Stimulated activated naive CD8-positive, alpha-beta T cell treated with anti-CD3 and anti-CD28 coated beads, Interleukin-15, Interleukin-2, amounts not matched to agents 100 ng/mL and 50 ng/mL, for 24 hours (primary cell): ENCODE data around the gene PHAF1.
A peak's percentile ranks its signal among the peaks of the same experiment; 100 is the strongest.

Experiments used
- H3K27ac Mint-ChIP-seq: one replicate; pipeline ENCODE4 v1.8.0; 2021; ENCODE audit warnings: mild to moderate bottlenecking, mixed read lengths
- H3K27me3 Mint-ChIP-seq: one replicate; pipeline ENCODE4 v1.8.0; 2021; ENCODE audit warnings: mixed read lengths
- H3K36me3 Mint-ChIP-seq: one replicate; pipeline ENCODE4 v1.8.0; 2021; ENCODE audit warnings: low read depth, mixed read lengths
- H3K4me1 Mint-ChIP-seq: one replicate; pipeline ENCODE4 v1.8.0; 2021; ENCODE audit warnings: low read depth, mixed read lengths
- H3K4me3 Mint-ChIP-seq: one replicate; pipeline ENCODE4 v1.8.0; 2021; ENCODE audit warnings: mild to moderate bottlenecking, mixed read lengths
- H3K9me3 Mint-ChIP-seq: one replicate; pipeline ENCODE4 v1.8.0; 2021; ENCODE audit warnings: mixed read lengths

Gene PHAF1

GRCh38 chr16:67109407-67110135 lies at the start of gene PHAF1:
Gene PHAF1 (plus strand): TSS chr16:67109941. CDS start chr16:67110176, 235 bp downstream.
- peak within 1 kb of the TSS; percentile 86 for H3K27ac Mint-ChIP-seq
- no peaks in the 10 kb centered on the region for H3K9me3 Mint-ChIP-seq
- H3K4me1 Mint-ChIP-seq = peaks cover 37% of the 10 kb centered on the region
- H3K36me3 Mint-ChIP-seq = no peaks in the 10 kb centered on the region
- H3K4me3 Mint-ChIP-seq = peak within 1 kb of the TSS; percentile 96
- no peaks in the 10 kb centered on the region for H3K27me3 Mint-ChIP-seq

GRCh38 chr16:67063008-67063407 lies 46.7 kb upstream of the PHAF1 start:
- Mint-ChIP-seq H3K4me3 (no peak overlapping the region), H3K27me3 (no peaks in the 10 kb centered on the region), H3K36me3 (peaks cover 46% of the 10 kb centered on the region), H3K4me1 (peaks cover 24% of the 10 kb centered on the region), H3K9me3 (no peaks in the 10 kb centered on the region), H3K27ac (peak overlapping the region; percentile 9)

GRCh38 chr16:67068212-67068753 lies 41.5 kb upstream of the PHAF1 start:
- H3K4me3 Mint-ChIP-seq = no peak overlapping the region
- H3K9me3 Mint-ChIP-seq = no peaks in the 10 kb centered on the region
- no peaks in the 10 kb centered on the region for H3K27me3 Mint-ChIP-seq
- peaks cover 48% of the 10 kb centered on the region for H3K36me3 Mint-ChIP-seq
- no peak overlapping the region for H3K27ac Mint-ChIP-seq
- H3K4me1 Mint-ChIP-seq = peaks cover 2% of the 10 kb centered on the region

- Mint-ChIP-seq H3K4me3 (no peak overlapping the region), H3K27me3 (no peaks in the 10 kb centered on the region), H3K27ac (no peak overlapping the region), H3K4me1 (no peaks in the 10 kb centered on the region), H3K36me3 (peaks cover 44% of the 10 kb centered on the region), H3K9me3 (no peaks in the 10 kb centered on the region)
Measured at GRCh38 chr16:67071476-67072048, 38.2 kb upstream of the PHAF1 start.

GRCh38 chr16:67075331-67075730 lies 34.4 kb upstream of the PHAF1 start:
- no peak overlapping the region for H3K4me3 Mint-ChIP-seq
- H3K27me3 Mint-ChIP-seq = no peaks in the 10 kb centered on the region
- no peak overlapping the region for H3K27ac Mint-ChIP-seq
- no peaks in the 10 kb centered on the region for H3K4me1 Mint-ChIP-seq
- no peaks in the 10 kb centered on the region for H3K9me3 Mint-ChIP-seq
- peaks cover 30% of the 10 kb centered on the region for H3K36me3 Mint-ChIP-seq

- Mint-ChIP-seq H3K9me3 (no peaks in the 10 kb centered on the region), H3K4me1 (no peaks in the 10 kb centered on the region), H3K4me3 (no peak overlapping the region), H3K36me3 (peaks cover 31% of the 10 kb centered on the region), H3K27me3 (no peaks in the 10 kb centered on the region), H3K27ac (no peak overlapping the region)
Measured at GRCh38 chr16:67077871-67078270, 31.9 kb upstream of the PHAF1 start.

- Mint-ChIP-seq H3K27me3 (no peaks in the 10 kb centered on the region), H3K27ac (no peak overlapping the region), H3K4me1 (no peaks in the 10 kb centered on the region), H3K9me3 (no peaks in the 10 kb centered on the region), H3K4me3 (no peak overlapping the region), H3K36me3 (peaks cover 31% of the 10 kb centered on the region)
Measured at GRCh38 chr16:67082100-67082499, 27.6 kb upstream of the PHAF1 start.

GRCh38 chr16:67082891-67083290 lies 26.9 kb upstream of the PHAF1 start:
- no peaks in the 10 kb centered on the region for H3K27me3 Mint-ChIP-seq
- H3K9me3 Mint-ChIP-seq = no peaks in the 10 kb centered on the region
- no peak overlapping the region for H3K4me3 Mint-ChIP-seq
- H3K36me3 Mint-ChIP-seq = peaks cover 31% of the 10 kb centered on the region
- no peak overlapping the region for H3K27ac Mint-ChIP-seq
- no peaks in the 10 kb centered on the region for H3K4me1 Mint-ChIP-seq

GRCh38 chr16:67084345-67085028 lies 25.3 kb upstream of the PHAF1 start:
- Mint-ChIP-seq H3K4me1 (no peaks in the 10 kb centered on the region), H3K4me3 (no peak overlapping the region), H3K27me3 (no peaks in the 10 kb centered on the region), H3K27ac (no peak overlapping the region), H3K9me3 (no peaks in the 10 kb centered on the region), H3K36me3 (peaks cover 31% of the 10 kb centered on the region)

- H3K27me3 Mint-ChIP-seq = no peaks in the 10 kb centered on the region
Measured at GRCh38 chr16:67086822-67087221, 22.9 kb upstream of the PHAF1 start.

DNA sequence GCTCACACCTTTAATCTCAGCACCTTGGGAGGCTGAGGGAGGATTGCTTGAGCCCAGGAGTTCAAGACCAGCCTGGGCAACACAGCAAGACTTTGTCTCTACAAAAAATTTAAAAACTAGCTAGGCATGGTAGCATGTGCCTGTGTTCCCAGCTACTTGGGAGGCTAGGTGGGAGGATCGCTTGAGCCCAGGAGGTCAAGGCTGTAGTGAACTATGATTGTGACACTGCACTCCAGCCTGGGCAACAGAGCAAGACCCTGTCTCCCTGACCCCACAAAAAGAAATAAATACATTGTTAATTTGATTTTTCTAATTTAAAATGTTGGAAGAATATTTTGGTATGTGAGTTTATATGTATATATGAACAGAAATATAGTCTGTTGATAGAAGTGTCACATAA lies 22.4 kb upstream of the PHAF1 start:
- Mint-ChIP-seq H3K27ac (no peak overlapping the region), H3K4me3 (no peak overlapping the region), H3K27me3 (no peaks in the 10 kb centered on the region), H3K4me1 (peaks cover 13% of the 10 kb centered on the region), H3K9me3 (no peaks in the 10 kb centered on the region), H3K36me3 (peaks cover 27% of the 10 kb centered on the region)

More at GRCh38 chr16:67086822-67087221, 22.9 kb upstream of the PHAF1 start:
- Mint-ChIP-seq H3K4me1 (peaks cover 8% of the 10 kb centered on the region), H3K9me3 (no peaks in the 10 kb centered on the region), H3K4me3 (no peak overlapping the region), H3K36me3 (peaks cover 23% of the 10 kb centered on the region), H3K27ac (no peak overlapping the region)

GRCh38 chr16:67087803-67088202 lies 21.9 kb upstream of the PHAF1 start:
- Mint-ChIP-seq H3K9me3 (no peaks in the 10 kb centered on the region), H3K27ac (no peak overlapping the region), H3K4me3 (no peak overlapping the region), H3K27me3 (no peaks in the 10 kb centered on the region), H3K4me1 (peaks cover 14% of the 10 kb centered on the region), H3K36me3 (peaks cover 28% of the 10 kb centered on the region)

DNA sequence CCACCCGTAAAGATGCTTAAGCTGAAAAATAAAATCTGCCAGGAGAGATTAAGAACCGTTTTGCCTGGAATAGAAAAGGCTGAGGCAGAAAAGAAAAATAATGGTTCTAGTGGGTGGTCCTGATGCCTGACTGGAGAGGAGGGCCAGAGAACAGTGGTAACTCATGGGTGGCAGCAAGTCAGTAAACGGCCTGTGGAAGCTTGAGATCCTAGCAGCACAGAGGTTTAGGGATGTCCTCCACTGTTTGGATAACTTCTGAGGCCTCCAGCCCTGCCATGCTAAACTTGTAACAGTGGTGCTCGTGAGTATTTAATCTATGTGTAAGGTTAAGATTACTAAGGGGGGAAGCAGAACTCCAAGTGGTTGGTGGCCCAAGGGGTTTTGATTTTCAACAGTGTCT lies 21.2 kb upstream of the PHAF1 start:
- Mint-ChIP-seq H3K27me3 (no peaks in the 10 kb centered on the region), H3K4me3 (no peak overlapping the region), H3K9me3 (no peaks in the 10 kb centered on the region), H3K4me1 (peaks cover 14% of the 10 kb centered on the region), H3K36me3 (peaks cover 30% of the 10 kb centered on the region), H3K27ac (no peak overlapping the region)

- H3K27ac Mint-ChIP-seq = no peak overlapping the region
- no peaks in the 10 kb centered on the region for H3K9me3 Mint-ChIP-seq
- H3K4me3 Mint-ChIP-seq = no peak overlapping the region
- H3K4me1 Mint-ChIP-seq = peaks cover 14% of the 10 kb centered on the region
- H3K27me3 Mint-ChIP-seq = no peaks in the 10 kb centered on the region
- peaks cover 34% of the 10 kb centered on the region for H3K36me3 Mint-ChIP-seq
Measured at GRCh38 chr16:67089101-67089500, 20.6 kb upstream of the PHAF1 start.

DNA sequence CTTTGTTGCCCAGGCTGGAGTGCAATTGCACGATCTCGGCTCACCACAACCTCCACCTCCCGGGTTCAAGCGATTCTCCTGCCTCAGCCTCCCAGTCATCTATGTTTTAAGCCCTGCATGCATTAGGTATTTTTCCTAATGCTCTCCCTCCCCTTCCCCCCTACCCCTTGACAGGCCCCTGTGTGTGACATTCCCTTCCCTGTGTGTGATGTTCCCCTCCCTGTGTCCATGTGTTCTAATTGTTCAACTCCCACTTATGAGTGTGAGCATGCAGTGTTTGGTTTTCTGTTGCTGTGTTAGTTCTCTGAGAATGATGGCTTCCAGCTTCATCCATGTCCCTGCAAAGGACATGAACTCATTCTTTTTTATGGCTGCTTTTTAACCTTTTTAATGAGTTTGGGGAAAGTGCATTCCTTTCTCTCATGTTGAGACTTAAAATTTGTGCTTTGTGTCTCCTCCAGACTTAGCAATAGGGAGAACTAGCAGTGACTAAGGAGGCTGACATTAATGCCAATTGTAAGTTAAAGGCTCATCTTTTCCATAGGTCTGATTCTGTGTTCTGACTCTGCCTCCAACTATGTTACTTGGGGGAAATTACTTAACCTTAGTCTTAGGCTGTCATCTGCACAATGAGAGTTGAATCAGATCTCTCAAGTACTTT lies 17.7 kb upstream of the PHAF1 start:
- Mint-ChIP-seq H3K4me1 (peaks cover 14% of the 10 kb centered on the region), H3K27ac (peak overlapping the region; percentile 93), H3K27me3 (no peaks in the 10 kb centered on the region), H3K4me3 (no peak overlapping the region), H3K9me3 (no peaks in the 10 kb centered on the region), H3K36me3 (peaks cover 23% of the 10 kb centered on the region)
